Activated naive CD8-positive, alpha-beta T cell treated with anti-CD3 and anti-CD28 coated beads for 36 hours (primary cell): ENCODE data around the gene GPT2. TPM values are rescaled to one million over a fixed set of nuclear protein-coding genes. Genes with fewer than 3 reads are reported as not detected.
"Not testable (repeated sequence)": the region's sequence is repeated elsewhere in the genome, so short reads cannot be mapped to it uniquely, and the experiment has no call there.

ENCODE experiments used
- DNase-seq: peaks from one replicate; pipeline ENCODE4 v3.0.0; 2021
- H3K27ac Mint-ChIP-seq: one replicate; pipeline ENCODE4 v1.8.0; 2022; ENCODE audit warnings: mild to moderate bottlenecking, moderate library complexity, mixed read lengths
- H3K27me3 Mint-ChIP-seq: one replicate; pipeline ENCODE4 v1.8.0; 2022; ENCODE audit warnings: mild to moderate bottlenecking, mixed read lengths
- H3K36me3 Mint-ChIP-seq: one replicate; pipeline ENCODE4 v1.8.0; 2021; ENCODE audit warnings: mild to moderate bottlenecking, mixed read lengths
- H3K4me1 Mint-ChIP-seq: one replicate; pipeline ENCODE4 v1.8.0; 2021; ENCODE audit warnings: mixed read lengths
- H3K4me3 Mint-ChIP-seq: one replicate; pipeline ENCODE4 v1.8.0; 2022; ENCODE audit warnings: mild to moderate bottlenecking, moderate library complexity, mixed read lengths
- H3K9me3 Mint-ChIP-seq: one replicate; pipeline ENCODE4 v1.8.0; 2022; ENCODE audit warnings: mixed read lengths
- total RNA-seq, 2 experiments: library from RNA; stranded (reverse); gene quantifications; one replicate each; pipeline ENCODE4 v1.2.3, GENCODE V29; 2021

Gene GPT2
- total RNA-seq, 2 experiments from 2014 or later: 33.2 to 35.8 TPM

- Mint-ChIP-seq H3K27me3 (no peaks in the 10 kb centered on the region), H3K9me3 (no peaks in the 10 kb centered on the region), H3K27ac (no peak overlapping the region), H3K4me3 (no peak overlapping the region), H3K36me3 (peaks cover 24% of the 10 kb centered on the region), H3K4me1 (no peaks in the 10 kb centered on the region)
- no peak for DNase-seq
Observed at GRCh38 chr16:46918905-46919792, 35.0 kb downstream of the GPT2 start.

GRCh38 chr16:46920402-46921068 lies 36.4 kb downstream of the GPT2 start:
- no peaks in the 10 kb centered on the region for H3K4me1 Mint-ChIP-seq

GRCh38 chr16:46922239-46922638 lies 38.1 kb downstream of the GPT2 start:
- Mint-ChIP-seq H3K36me3 (peaks cover 16% of the 10 kb centered on the region), H3K27ac (peak overlapping the region; percentile 40), H3K4me3 (no peak overlapping the region), H3K27me3 (no peaks in the 10 kb centered on the region), H3K4me1 (no peaks in the 10 kb centered on the region), H3K9me3 (no peaks in the 10 kb centered on the region)
- DNase-seq: no peak

More at GRCh38 chr16:46920402-46921068, 36.4 kb downstream of the GPT2 start:
- no peaks in the 10 kb centered on the region for H3K9me3 Mint-ChIP-seq
- peaks cover 20% of the 10 kb centered on the region for H3K36me3 Mint-ChIP-seq
- DNase-seq: no peak
- H3K27me3 Mint-ChIP-seq: no peaks in the 10 kb centered on the region
- H3K27ac Mint-ChIP-seq: no peak overlapping the region
- H3K4me3 Mint-ChIP-seq: no peak overlapping the region

- no peak overlapping the region for H3K4me3 Mint-ChIP-seq
- H3K9me3 Mint-ChIP-seq: no peaks in the 10 kb centered on the region
- H3K36me3 Mint-ChIP-seq: peaks cover 13% of the 10 kb centered on the region
- DNase-seq: no peak
- peaks cover 2% of the 10 kb centered on the region for H3K4me1 Mint-ChIP-seq
- no peaks in the 10 kb centered on the region for H3K27me3 Mint-ChIP-seq
- no peak overlapping the region for H3K27ac Mint-ChIP-seq
Observed at GRCh38 chr16:46923513-46924295, 39.5 kb downstream of the GPT2 start.

- Mint-ChIP-seq H3K9me3 (no peaks in the 10 kb centered on the region), H3K4me1 (peaks cover 2% of the 10 kb centered on the region), H3K27me3 (no peaks in the 10 kb centered on the region), H3K27ac (no peak overlapping the region), H3K36me3 (peaks cover 17% of the 10 kb centered on the region), H3K4me3 (no peak overlapping the region)
- no peak for DNase-seq
Observed at GRCh38 chr16:46924402-46924801, 40.2 kb downstream of the GPT2 start.

GRCh38 chr16:46926470-46927225 lies 42.5 kb downstream of the GPT2 start:
- Mint-ChIP-seq H3K4me3 (no peak overlapping the region), H3K36me3 (peaks cover 11% of the 10 kb centered on the region), H3K27ac (no peak overlapping the region), H3K9me3 (no peaks in the 10 kb centered on the region), H3K27me3 (no peaks in the 10 kb centered on the region), H3K4me1 (peaks cover 2% of the 10 kb centered on the region)
- DNase-seq: no peak

GRCh38 chr16:46927273-46927672 lies 43.1 kb downstream of the GPT2 start:
- Mint-ChIP-seq H3K9me3 (no peaks in the 10 kb centered on the region), H3K27ac (no peak overlapping the region), H3K27me3 (no peaks in the 10 kb centered on the region), H3K4me1 (peaks cover 2% of the 10 kb centered on the region), H3K36me3 (peaks cover 11% of the 10 kb centered on the region), H3K4me3 (no peak overlapping the region)
- no peak for DNase-seq

- no peak overlapping the region for H3K27ac Mint-ChIP-seq
- H3K4me3 Mint-ChIP-seq: no peak overlapping the region
- no peaks in the 10 kb centered on the region for H3K9me3 Mint-ChIP-seq
- H3K4me1 Mint-ChIP-seq: peaks cover 6% of the 10 kb centered on the region
- no peak for DNase-seq
- H3K36me3 Mint-ChIP-seq: peaks cover 10% of the 10 kb centered on the region
- H3K27me3 Mint-ChIP-seq: no peaks in the 10 kb centered on the region
Observed at GRCh38 chr16:46928811-46929210, 44.6 kb downstream of the GPT2 start.

- H3K36me3 Mint-ChIP-seq: peaks cover 6% of the 10 kb centered on the region
- H3K4me1 Mint-ChIP-seq: peaks cover 6% of the 10 kb centered on the region
- H3K9me3 Mint-ChIP-seq: no peaks in the 10 kb centered on the region
- no peaks in the 10 kb centered on the region for H3K27me3 Mint-ChIP-seq
- H3K4me3 Mint-ChIP-seq: no peak overlapping the region
- no peak overlapping the region for H3K27ac Mint-ChIP-seq
- peak; percentile 66 for DNase-seq
Observed at GRCh38 chr16:46929378-46930332, 45.5 kb downstream of the GPT2 start.

GRCh38 chr16:46930861-46931260 lies 46.7 kb downstream of the GPT2 start:
- Mint-ChIP-seq H3K4me1 (peaks cover 6% of the 10 kb centered on the region), H3K36me3 (peaks cover 6% of the 10 kb centered on the region), H3K27ac (no peak overlapping the region), H3K4me3 (no peak overlapping the region), H3K9me3 (no peaks in the 10 kb centered on the region), H3K27me3 (no peaks in the 10 kb centered on the region)
- DNase-seq: no peak

- H3K27me3 Mint-ChIP-seq: no peaks in the 10 kb centered on the region
- H3K9me3 Mint-ChIP-seq: no peaks in the 10 kb centered on the region
- peaks cover 4% of the 10 kb centered on the region for H3K4me1 Mint-ChIP-seq
- H3K36me3 Mint-ChIP-seq: peaks cover 4% of the 10 kb centered on the region
- H3K4me3 Mint-ChIP-seq: no peak overlapping the region
- H3K27ac Mint-ChIP-seq: no peak overlapping the region
- no peak for DNase-seq
Observed at GRCh38 chr16:46932802-46933201, 48.6 kb downstream of the GPT2 start.

- Mint-ChIP-seq H3K36me3 (no peaks in the 10 kb centered on the region), H3K27me3 (no peaks in the 10 kb centered on the region), H3K9me3 (no peaks in the 10 kb centered on the region), H3K27ac (no peak overlapping the region), H3K4me1 (peaks cover 7% of the 10 kb centered on the region), H3K4me3 (no peak overlapping the region)
- no peak for DNase-seq
Observed at GRCh38 chr16:46937536-46937935, 53.4 kb downstream of the GPT2 start.

- not testable (repeated sequence) for H3K27ac Mint-ChIP-seq, H3K9me3 Mint-ChIP-seq, H3K36me3 Mint-ChIP-seq, DNase-seq, H3K4me3 Mint-ChIP-seq, H3K27me3 Mint-ChIP-seq
- H3K4me1 Mint-ChIP-seq: peaks cover 19% of the 10 kb centered on the region
Observed at GRCh38 chr16:46944713-46945112, 60.6 kb downstream of the GPT2 start.
